GM19455 (cell line): ENCODE data around the gene NSMCE1.

Experiments used
- ATAC-seq: cut with Tn5 transposase; IDR thresholded peaks from one replicate; pipeline ENCODE4 v1.9.1; 2021; ENCODE audit not compliant: unreplicated experiment

The NSMCE1 gene

DNA sequence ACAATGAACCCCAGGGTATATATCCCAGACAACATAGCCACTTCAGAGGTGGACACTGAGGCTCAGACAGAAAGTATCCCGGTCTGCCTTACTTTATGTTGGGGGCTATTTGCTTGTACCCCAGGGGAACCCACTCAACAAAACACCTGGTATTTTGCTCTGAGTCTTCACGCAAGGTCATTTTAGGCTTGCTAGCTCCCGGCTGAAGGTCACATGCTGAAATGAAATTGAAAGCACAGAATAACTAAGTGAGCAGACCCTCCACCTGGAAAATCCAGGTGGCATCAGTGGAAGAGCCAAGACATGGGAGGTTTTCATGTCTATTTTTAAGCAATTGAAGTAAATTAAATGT lies 69.4 kb downstream of the NSMCE1 start:
- no peak for ATAC-seq

DNA sequence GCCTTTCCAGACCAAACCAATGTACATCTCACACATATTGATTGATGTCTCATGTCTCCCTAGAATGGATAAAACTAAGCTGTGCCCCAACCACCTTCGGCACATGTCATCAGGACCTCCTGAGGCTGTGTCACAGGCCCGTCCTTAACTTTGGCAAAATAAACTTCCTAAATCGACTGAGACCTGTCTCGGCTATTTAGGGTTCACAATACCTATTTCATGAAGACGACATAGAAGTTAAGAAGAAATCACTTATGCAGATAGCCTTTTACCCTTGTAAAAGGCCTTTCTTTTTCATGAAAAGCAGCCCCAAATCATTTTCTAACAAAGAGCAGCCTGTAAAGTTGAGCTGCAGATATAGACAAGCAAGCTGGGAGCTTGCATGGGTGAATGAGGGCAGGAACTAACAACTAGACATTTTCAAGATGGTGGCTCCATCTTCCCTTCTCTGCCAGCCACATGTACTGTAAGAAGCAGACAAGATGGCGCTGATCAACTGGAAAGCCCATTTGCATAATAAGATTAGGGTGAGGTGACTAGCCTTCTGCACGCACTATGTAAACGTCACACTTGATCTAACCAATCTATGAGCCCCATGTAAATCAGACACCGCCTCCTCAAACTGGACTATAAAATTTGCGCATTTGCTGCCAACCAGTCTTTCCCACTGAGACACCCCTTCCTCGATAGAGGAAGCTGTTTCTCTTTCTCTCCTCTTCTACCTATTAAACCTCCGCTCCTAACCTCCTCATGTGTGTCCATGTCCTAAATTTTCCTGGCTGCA lies 69.9 kb downstream of the NSMCE1 start:
- ATAC-seq: no peak

DNA sequence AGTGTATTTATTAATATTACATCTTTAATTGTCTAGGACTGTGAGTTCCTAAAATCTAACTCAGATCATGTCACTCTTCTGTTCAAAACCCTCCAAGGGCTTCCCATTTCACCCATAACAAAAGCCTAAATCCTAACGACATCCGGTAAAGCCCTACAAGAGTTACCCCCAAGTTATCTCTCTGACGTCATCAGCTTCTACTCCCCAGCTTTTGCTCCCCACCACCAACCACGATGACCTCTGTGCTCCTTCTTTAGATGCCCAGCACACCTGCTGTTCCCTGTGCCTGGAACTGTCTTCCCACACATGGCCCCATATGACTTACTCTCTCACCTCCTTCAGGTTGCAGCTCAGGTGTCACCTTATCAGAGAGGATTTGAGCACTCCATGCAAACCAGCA lies 71.6 kb downstream of the NSMCE1 start:
- no peak for ATAC-seq

DNA sequence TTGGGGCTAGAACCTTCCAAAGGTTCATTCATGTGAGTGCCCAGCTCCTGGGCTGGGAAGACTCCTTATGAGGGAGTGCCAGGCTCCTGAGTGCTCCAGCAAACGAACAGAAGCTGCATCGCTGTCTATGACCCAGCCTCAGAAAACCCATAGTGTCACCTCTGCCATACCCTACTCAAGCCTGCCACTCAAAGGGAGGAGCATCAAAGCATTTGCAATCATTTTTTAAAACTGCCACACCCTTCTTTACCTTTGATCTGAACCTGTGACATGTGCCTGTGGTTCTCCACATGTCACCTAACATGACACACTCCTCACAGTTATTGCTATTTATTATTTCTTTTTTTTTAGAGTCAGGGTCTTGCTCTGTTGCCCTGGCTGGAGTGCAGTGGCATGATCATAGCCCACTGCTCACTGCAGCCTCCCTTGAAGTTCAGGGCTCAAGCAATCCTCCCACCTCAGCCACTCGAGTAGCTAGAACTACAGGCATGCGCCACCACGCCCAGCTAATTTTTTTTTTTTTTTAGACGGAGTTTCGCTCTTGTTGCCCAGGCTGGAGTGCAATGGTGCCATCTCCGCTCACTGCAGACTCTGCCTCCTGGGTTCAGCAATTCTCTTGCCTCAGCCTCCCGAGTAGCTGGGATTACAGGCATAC lies 72.5 kb downstream of the NSMCE1 start:
- no peak for ATAC-seq

DNA sequence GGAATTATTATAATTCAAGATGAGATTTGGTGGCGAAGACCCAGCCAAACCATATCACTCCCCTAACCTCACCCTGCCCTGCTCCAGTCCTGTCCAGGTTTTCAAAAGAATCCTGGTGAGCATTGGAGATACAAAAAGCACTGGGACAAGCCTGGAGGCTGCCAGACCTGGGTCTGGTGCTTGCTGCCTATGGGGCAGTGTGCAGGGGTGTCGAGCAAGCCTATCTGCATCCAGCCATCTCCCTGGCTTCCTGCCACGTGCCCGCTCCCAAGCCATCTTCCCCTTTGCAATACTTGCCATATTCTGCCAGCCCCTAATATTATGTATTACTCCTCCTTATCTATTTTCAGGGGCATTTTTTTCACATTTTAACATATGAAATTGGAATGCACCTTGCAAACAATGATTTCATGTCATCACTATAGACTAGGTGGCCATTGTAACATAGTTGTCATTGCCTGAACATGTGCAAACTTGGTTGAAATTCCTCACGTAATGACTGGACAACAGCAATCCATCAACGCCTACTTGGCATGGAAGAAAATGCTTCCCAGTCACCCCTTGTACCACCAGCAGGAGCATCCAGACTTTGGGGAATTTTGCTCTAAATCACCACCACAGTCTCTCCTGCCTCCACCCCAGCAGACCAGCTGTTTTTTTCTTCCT lies 73.4 kb downstream of the NSMCE1 start:
- no peak for ATAC-seq

DNA sequence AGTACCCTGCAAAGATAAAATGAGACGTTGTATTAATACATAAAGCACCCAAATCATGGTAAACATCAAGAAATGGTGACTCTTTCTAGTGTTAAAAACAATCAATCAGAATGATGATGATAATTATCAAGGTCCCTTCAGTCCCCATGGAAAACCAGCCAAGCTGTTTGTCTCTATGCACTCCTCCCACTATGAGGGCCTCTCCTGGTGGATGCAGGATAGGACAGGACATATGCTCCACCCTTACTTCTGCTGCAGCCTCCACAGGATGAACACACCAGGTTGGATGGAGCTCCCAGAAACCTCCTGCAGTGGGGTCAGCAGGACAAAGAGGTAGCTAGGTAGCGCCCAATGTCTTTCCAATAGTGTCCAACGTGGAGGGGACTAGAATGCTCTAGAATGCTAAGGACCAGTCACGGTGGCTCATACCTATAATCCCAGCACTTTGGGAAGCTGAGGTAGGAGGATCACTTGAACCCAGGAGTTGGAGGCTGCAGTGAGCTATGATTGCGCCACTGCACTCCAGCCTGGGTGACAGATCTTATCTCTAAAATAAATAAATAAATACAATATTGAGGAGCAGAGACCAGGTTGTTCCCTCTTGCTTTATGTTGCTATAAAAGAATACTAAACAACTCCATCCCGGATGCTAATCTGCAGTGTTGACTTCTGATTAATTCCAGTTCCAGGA lies 75.1 kb downstream of the NSMCE1 start:
- ATAC-seq: no peak

DNA sequence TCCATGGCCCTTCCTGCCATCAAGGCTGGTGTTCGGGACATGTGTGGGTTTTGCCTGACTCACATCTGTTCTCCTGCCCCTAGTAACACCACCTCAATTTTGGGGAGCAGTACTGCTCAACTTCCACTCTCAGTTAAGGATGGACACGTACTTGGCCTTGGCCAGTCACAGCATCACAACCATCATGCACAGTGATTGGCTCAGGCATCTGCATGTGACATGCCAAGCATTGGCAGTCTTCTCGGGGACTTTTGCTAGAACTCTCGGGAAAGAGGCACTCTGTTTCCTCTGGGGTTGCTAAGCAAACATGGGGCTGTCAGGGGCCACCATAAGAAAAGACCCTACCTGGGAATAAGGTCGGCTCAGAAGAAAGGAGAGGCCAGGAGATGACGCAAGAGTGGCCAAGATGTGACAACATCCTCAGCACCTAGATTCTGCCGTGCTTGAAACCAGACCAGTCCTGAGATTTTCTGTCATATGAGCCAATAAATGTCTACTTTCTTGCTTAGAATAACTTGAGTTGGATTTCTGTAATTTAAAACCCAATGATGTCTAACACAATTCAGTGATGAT lies 77.1 kb downstream of the NSMCE1 start:
- no peak for ATAC-seq

DNA sequence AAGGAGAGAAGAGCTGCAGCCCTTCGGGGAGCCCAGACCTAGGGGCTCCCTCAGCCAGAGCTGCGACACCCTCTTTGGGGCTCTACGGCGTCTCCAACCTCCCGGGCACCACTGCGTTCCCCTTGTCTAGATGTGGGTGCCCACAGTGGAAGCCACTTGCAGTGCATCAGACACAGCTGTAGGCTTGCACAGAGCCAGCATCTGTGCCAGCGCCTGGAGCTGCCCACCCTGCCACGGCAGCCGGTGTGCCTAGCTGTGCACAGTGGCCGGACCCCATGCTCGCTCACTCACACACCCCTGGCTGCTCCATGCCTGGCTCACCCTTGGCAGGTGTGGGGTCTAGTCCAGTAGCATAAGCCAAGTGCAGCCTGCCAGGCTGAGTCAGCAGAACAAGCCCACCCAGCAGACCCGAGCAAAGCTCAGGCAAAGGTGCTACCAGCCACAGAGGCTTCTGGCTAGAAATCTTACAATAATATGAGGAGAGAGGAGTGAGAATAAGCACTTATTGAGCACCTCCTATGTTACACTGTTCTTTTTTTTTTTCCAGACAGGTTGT lies 78.2 kb downstream of the NSMCE1 start:
- no peak for ATAC-seq

DNA sequence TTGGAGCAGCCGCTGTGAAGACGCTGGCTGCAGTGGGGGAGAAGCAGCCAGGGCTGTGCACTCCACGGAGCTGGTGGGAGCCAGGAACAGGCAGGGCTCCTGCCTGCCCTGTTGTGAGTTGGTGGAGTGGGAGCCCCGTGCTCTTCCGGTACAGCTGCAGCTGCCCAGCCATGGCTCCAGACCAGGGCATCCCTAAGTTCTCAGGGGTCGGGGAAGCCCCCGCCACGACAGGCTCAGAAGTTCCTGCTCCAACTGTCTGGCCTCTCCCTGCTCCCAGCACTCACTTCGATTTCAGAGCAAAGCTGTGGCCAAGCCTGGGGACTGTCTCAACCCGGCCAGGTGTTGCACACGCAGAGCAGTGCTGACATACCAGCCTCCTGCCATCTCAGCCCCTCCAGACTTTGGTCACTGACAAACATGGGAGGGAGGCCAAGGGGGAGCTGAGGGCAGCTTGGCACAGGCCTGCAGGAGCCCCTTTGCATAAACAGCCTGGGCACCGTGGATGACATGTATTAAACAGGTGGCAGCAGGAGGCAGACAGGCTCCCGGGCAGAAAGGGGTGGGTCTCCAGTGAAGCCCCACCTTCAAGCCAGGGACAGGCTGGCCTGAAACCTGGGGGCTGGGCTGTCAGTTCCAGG lies 79.1 kb downstream of the NSMCE1 start:
- no peak for ATAC-seq

DNA sequence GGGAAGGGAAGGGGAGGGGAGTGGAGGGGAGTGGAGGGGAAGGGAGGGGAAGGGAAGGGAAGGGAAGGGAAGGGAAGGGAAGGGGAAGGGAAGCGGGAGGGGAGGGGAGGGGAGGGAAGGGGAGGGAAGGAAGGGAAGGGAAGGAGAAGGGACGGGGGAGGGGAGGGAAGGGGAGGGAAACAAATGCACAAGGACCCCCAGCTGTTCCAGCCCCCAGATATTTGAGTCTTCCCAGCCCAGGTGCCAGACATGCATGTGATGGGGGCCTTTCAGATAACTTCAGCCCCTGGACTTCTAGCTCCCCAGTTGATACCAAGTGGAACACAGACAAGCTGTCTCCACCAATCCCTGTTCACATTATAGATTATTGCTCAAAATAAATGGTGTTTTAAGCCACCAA lies 79.9 kb downstream of the NSMCE1 start:
- ATAC-seq: no peak

DNA sequence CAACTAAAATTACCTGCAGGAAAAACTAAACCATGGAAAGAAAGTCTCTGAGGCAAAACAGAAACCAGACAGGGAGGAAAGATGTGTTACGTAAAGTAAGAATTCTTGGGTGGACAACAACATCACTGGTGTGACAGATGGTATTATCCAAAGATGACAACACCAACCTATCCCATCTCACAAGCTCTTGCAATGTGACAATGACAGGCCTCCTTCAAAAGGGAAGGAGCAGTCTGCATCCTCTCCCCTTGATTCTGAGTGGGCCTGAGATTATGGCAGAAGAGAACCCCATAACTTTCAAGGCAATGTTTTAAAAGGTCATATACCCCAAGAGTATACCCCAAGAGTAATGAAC lies 82.8 kb downstream of the NSMCE1 start:
- no peak for ATAC-seq

DNA sequence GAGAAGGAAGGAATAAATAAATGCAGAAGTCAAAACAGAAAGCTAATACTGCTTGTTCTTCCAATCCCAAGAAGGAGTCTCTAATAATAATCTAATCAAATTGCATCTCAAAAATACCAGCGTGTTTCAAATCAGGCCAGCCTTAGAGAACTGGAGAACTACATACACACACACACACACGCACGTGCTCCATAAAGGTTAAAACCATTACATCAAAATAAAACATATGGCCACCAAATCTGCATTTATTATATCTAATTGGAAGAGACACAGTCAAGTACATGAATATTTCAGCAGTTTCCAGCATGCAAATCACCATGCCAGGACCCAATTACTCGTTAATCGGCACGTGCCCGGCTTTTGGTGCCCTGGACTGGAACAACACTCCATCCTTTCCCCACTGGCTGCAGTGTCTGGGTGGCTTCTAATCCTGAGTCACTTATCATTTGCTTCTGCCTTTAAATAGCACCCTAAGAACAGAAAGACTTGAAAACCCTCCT lies 85.6 kb downstream of the NSMCE1 start:
- no peak for ATAC-seq

DNA sequence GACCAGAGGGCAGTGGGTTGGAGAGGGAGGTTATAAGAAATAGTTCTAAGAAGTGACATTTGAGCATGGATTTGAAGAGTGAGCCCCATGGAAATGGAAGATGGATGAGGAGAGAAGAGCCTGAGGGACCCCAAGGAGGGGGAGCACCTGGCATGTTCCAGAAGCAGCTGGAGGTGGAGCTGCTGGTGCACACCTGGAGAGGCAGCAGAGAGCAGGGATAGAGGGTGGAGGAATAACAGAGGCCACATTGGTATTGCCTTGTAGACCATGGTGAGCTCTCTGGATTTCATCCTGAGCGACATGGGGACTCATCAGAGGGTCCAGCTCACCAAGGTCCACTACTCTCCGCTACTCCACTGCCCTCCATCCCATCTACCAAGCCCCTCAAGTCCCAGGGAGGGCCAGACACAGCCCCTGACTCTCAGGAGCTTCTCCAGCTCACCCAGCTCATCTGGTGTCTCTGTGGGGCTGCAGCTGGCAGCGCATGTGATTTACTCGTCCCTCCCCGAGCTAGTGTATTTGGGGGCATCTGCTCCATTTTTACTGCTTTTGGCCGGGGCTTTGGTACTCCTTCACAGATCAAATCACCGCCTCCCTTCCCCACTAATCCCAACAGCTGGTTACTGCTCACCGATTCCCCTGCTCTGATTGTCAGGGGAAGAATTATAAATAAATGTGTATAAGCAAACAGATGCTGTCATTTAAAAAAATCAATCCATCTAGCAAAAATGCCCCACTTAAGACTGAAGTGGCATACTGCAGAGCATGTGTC lies 87.4 kb downstream of the NSMCE1 start:
- ATAC-seq: no peak

DNA sequence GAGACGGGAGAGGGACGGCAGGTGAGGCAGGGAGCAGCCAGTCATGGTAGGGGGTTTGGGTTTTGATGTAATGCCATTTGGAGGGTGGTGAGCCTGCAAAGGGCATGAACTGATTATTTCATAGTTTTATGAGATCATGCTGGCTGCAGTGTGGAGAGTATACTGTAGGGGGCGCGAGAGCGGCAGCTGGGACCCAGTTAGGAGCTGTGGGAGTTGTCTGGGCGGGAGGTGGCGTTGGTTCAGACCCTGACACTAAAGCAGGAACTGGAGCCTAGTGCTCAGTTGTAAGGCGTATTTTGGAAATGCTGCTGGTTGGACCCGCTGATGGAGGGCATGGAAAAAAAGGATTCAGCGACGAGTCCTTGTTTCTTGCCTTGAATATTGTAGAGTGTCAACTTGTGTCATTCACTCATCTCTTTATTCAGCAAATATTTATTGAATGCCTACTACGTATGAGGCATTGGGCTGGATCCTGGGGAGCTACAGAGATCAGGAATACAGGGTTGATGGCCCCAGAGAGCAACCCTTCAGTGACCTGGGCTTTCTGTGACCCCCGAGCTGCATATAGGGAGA lies 89.0 kb downstream of the NSMCE1 start:
- ATAC-seq: no peak

DNA sequence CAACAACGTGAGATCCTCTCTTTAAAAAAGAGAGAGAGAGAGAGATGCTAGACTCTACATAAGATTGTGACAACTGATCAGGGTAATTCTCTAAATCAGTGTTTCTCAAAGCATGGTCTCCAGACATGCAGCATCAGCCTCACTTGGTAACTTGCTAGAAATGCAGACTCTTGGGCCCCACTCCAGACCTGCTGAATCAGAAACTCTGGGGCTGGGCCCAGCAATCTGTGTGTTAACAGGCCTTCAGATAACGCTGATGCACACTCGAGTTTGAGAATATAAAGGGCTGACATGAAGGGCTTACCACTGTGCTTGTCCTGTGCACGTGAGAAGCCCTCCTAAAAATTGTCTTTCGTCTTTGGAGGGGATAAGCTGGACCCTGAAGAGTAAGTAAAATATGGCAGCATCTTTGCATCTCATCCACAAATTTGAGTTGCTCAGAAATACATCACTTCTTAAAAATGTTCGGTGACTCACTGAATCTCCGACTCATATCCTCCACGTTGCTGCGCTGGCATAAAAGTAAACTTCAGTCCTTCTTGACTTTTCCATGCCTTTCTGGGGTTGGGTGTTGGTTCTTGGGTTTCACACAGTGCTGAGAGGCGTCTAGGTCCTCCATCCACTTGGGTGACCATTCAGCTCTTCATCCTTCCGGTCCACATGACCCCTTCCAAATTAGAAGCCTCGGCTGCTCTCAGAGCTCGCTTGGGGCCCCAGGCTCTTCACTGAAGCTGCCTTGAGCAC lies 91.4 kb downstream of the NSMCE1 start:
- ATAC-seq: no peak

DNA sequence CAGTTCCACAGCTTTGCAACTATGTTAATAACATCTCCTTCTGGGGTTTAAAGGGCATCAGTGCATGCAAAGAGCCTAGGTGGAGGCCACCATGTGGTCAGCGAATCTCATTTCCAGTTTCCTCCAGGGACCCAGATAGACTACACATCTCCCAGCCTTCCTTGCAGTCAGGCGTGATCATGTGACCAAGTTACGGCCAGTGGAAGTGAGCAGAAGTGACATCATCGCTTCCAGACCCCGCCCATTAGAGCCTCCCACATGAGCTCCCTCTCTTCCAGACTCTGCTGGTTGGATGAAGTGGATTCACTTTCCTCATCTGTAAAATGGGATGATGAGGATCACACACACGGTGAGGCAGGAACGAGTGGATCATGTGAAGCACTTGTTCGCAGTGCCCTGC lies 92.7 kb downstream of the NSMCE1 start:
- ATAC-seq: no peak
